Heart right ventricle (tissue), 16 donors: ENCODE results near the gene TLE7. TPM values are rescaled to one million over a fixed set of nuclear protein-coding genes. Genes with fewer than 3 reads are reported as not detected.

ENCODE experiments used
- ATAC-seq, 8 donors: fragments of 200-7000 bp; cut with Tn5 transposase; one replicate each; pipeline ENCODE4 v1.9.1; 2020; ENCODE audit warnings: mild to moderate bottlenecking in 8 of 8, moderate library complexity in 8 of 8, moderate number of reproducible peaks in 1 of 8
- DNase-seq, 2 donors: peaks; one replicate each; pipeline ENCODE4 v3.0.0-alpha.2; 2020
- H3K27ac ChIP-seq, 10 donors: fragments of 200-600 bp; sonication (generic) in 2 of 10; one replicate each; pipeline versions ENCODE4 v1.5.0 to v1.8.0; 2020 to 2022; ENCODE audit warnings: mild to moderate bottlenecking in 3 of 10
- H3K27me3 ChIP-seq, 7 donors: fragments of 200-600 bp; one replicate each; pipeline ENCODE4 v1.8.0; 2021 to 2022; ENCODE audit warnings: mild to moderate bottlenecking in 2 of 7
- H3K36me3 ChIP-seq, 9 donors: fragments of 200-600 bp; sonication (generic) in 1 of 9; one replicate each; pipeline versions ENCODE4 v1.5.0 to v1.8.0; 2020 to 2022; ENCODE audit warnings: mild to moderate bottlenecking in 2 of 9
- H3K4me1 ChIP-seq, 9 donors: fragments of 200-600 bp; sonication (generic) in 1 of 9; one replicate each; pipeline versions ENCODE4 v1.5.0 to v1.8.0; 2020 to 2022; ENCODE audit warnings: mild to moderate bottlenecking in 4 of 9
- H3K4me3 ChIP-seq, 10 donors: fragments of 200-600 bp; sonication (generic) in 2 of 10; one replicate each; pipeline versions ENCODE4 v1.5.0 to v1.8.0; 2020 to 2022; ENCODE audit warnings: mild to moderate bottlenecking in 7 of 10, moderate library complexity in 2 of 10
- H3K9me3 ChIP-seq, 11 donors: fragments of 200-600 bp in 10 of 11; sonication (generic) in 2 of 11; one replicate each; pipeline versions ENCODE4 v1.5.0 to v1.8.0; 2013 to 2022; ENCODE audit warnings: mild to moderate bottlenecking in 2 of 11, control low read depth in 1 of 11, moderate library complexity in 1 of 11
- WGBS, 2 donors: extraction: QIAGEN DNeasy Blood & Tissue Kit; methylation state at CpG; one replicate each; pipeline ENCODE4 v1.1.7; 2013; ENCODE audit warnings: inconsistent platforms in 1 of 2; 5-methylcytosine and 5-hydroxymethylcytosine counted together
- intact Hi-C, 10 donors: fragments of 100-400 bp; cut with DNase I; formaldehyde crosslinking; loops; one replicate each; pipeline versions ENCODE4 v1.11.1 to v1.14.2; 2022
- polyA plus RNA-seq, 2 donors: library from polyadenylated mRNA; stranded (reverse); fragments of 200-250 nt; gene quantifications; one replicate each; pipeline ENCODE4 v1.2.3, GENCODE V29; 2013
- total RNA-seq, 10 donors: library from RNA; stranded (reverse); fragmentation: NEBNext Ultra II Directional in 3 of 10; extraction: Animal tissue kit (Norgen Biotek cat#: 25700) in 3 of 10; gene quantifications; one replicate each; pipeline versions ENCODE4 v1.2.1 to v1.2.4, GENCODE V29; 2021 to 2023
- TF ChIP-seq, protein P1 (sequence below), 9 donors: fragments of 200-600 bp; sonication (generic) in 2 of 9; IDR thresholded peaks; one replicate each; pipeline versions ENCODE4 v1.5.0 to v1.8.0; 2021 to 2022; ENCODE audit warnings: antibody characterized with exemption in 9 of 9, mild to moderate bottlenecking in 5 of 9, moderate library complexity in 1 of 9
- donor health status: Arrhythmogenic right ventricular cardiomyopathy.
- donor health status: ischemic (EF 13 %, LVEDD 7.1; RV severe dilation, severe dysfunction).
- donor health status: healthy with polysubstance abuse.
- donor health status: DM: no; HTN: yes; CAD: no.
- donor health status: DM: no; HTN: no; CAD: no.
- donor health status: ischemic (EF 25% LVEDD 6.9; RV normal size, moderate dysfunction).
- donor health status: ischemic (EF 25% LVEDD 5.7; RV mildly dilated, moderate dysfunction).
- donor health status: healthy.
- donor health status: DM: yes; HTN: yes; CAD: no.
- donor health status: Ischemic cardiomyopathy.
- donor health status: ischemic (EF 35%, LVEDD 5.7; RV mildly dilated, moderate dysfunction).
- donor health status: nonischemic (EF 11% LVEDD 7.7; RV severe dilation, severe dysfunction).
- donor health status: DM: yes; HTN: yes; CAD: no.
- donor health status: PGD.
- donor health status: ischemic (EF 29% LVEDD 5.4; RV normal size, mild dysfunction).
- donor health status: nonischemic (EF 23%, LVEDD 6.1; RV moderate dilation, normal function).

The TLE7 gene
- total and polyA plus RNA-seq, 12 donors, result not detected

DNA sequence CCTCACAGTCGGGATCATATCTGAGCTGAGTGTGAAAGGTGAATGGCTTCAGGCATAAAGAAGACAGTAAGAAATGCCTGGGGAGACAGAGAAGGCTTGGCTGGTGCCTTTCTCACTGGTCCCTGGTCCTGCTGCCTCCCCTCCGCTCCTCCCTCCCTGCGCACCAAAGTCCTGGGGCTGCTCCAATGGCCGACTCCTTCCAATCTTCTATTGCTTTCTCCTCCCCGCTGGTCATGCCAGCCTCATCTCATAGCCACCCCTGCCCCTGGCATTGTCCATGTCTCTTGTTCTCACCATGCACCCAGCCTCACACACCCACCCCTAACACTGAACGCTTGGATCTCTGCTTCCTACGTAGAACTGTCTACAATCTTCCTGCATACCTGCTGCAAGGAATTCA is 18.0 kb downstream of the TLE7 start:
- Histone ChIP-seq H3K4me3 (no peak overlapping the region), H3K9me3 (peaks cover 0 to 18% (median 0%) of the 10 kb centered on the region in 11 donors), H3K36me3 (no peaks in the 10 kb centered on the region), H3K4me1 (no peaks in the 10 kb centered on the region), H3K27me3 (peaks cover 7 to 59% (median 40%) of the 10 kb centered on the region in 7 donors), H3K27ac (no peak overlapping the region)
- DNase-seq, result no peak
- 75 to 86% methylated on average over 7 of the region's 7 CpGs for WGBS, 2 donors
- intact Hi-C loops, result no loop called here
- no peak for ATAC-seq
- TF ChIP-seq, protein P1, sequence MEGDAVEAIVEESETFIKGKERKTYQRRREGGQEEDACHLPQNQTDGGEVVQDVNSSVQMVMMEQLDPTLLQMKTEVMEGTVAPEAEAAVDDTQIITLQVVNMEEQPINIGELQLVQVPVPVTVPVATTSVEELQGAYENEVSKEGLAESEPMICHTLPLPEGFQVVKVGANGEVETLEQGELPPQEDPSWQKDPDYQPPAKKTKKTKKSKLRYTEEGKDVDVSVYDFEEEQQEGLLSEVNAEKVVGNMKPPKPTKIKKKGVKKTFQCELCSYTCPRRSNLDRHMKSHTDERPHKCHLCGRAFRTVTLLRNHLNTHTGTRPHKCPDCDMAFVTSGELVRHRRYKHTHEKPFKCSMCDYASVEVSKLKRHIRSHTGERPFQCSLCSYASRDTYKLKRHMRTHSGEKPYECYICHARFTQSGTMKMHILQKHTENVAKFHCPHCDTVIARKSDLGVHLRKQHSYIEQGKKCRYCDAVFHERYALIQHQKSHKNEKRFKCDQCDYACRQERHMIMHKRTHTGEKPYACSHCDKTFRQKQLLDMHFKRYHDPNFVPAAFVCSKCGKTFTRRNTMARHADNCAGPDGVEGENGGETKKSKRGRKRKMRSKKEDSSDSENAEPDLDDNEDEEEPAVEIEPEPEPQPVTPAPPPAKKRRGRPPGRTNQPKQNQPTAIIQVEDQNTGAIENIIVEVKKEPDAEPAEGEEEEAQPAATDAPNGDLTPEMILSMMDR (IDR thresholded peaks at IDR 0.05), result no peak

DNA sequence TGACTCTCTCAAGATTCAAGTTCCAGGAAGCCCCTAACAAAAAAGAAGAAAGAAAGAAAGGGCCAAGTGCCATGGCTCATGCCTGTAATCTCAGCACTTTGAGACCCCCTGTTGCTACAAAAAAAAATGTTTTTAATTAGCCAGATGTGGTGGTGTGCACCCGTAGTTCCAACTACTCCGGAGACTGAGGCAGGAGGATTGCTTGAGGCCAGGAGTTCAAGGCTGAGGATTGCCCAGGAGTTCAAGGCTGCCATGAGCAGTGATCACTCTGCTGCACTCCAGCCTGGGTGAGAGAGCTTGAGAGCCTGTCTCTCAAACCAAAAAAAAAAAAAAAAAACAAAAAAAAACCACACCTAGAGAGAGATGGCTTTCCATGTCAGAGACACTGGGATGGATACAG is 18.8 kb downstream of the TLE7 start:
- H3K4me3 ChIP-seq, result no peak overlapping the region
- ATAC-seq (no peak), DNase-seq (no peak)
- H3K9me3 ChIP-seq, result peaks cover 0 to 10% (median 0%) of the 10 kb centered on the region in 11 donors
- peaks cover 7 to 58% (median 40%) of the 10 kb centered on the region in 7 donors for H3K27me3 ChIP-seq
- H3K27ac ChIP-seq, result no peak overlapping the region
- TF ChIP-seq, protein P1 (IDR thresholded peaks at IDR 0.05), result no peak
- intact Hi-C loops, result no loop called here
- whole genome bisulfite sequencing, 2 donors, result 65 to 72% methylated on average over 2 of the region's 2 CpGs
- no peaks in the 10 kb centered on the region for H3K4me1 ChIP-seq
- H3K36me3 ChIP-seq, result no peaks in the 10 kb centered on the region

DNA sequence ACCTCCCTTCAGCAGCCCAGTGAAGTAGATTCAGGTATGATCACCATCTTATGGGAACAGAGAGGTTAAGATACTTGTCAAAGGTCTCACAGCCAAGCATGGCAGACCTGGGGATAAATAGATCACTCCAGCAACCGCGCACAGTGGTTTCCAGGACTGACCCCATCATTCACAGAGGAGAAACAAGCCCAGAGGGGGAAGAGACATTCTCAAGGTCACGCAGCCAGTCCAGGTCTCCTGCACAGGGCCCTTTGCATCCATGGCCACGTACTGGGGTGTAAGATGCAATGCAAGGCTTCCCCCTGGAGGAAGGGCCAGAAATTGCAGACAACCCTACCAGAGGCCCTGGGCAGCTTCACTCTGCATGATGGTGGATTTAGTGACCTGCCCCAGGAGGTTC is 19.9 kb downstream of the TLE7 start:
- Histone ChIP-seq H3K27me3 (peaks cover 7 to 52% (median 40%) of the 10 kb centered on the region in 7 donors), H3K36me3 (no peaks in the 10 kb centered on the region), H3K9me3 (peaks cover 0 to 8% (median 0%) of the 10 kb centered on the region in 11 donors), H3K27ac (no peak overlapping the region), H3K4me3 (no peak overlapping the region), H3K4me1 (no peaks in the 10 kb centered on the region)
- WGBS, 2 donors, result 50 to 67% methylated on average over 4 of the region's 4 CpGs
- no peak for ATAC-seq
- TF ChIP-seq, protein P1 (IDR thresholded peaks at IDR 0.05), result peak in 4 of 9 donors; percentile 12 to 37 (median 16)
- intact Hi-C loops, result no loop called here
- DNase-seq, result no peak

DNA sequence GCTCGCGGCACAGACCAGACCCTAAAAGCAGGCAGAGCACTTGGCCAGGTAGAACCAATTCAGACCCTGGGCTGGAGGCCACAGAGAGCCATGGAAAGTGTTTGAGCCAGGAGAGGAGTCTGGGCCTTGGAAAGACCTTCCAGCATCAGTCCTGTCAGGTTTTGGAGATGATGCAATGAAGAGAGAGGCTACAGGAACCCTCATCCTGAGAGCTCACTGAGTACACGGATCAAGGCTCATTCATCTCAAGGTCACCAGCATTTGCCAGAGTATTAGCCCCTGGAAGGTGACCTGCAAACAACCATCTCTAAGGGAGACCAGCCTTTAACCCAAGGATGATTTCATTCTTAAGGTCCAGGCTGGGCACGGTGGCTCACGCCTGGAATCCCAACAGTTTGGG is 27.8 kb downstream of the TLE7 start:
- DNase-seq (no peak), ATAC-seq (no peak)
- Histone ChIP-seq H3K27me3 (peaks cover 0 to 68% (median 43%) of the 10 kb centered on the region in 7 donors), H3K27ac (no peak overlapping the region), H3K36me3 (no peaks in the 10 kb centered on the region), H3K4me1 (peaks cover 0 to 7% (median 0%) of the 10 kb centered on the region in 9 donors), H3K4me3 (no peak overlapping the region), H3K9me3 (no peaks in the 10 kb centered on the region)
- TF ChIP-seq, protein P1 (IDR thresholded peaks at IDR 0.05), result no peak
- intact Hi-C loops, result loop anchor here in 9 of 10 donors (2.0 to 5.0 kb wide), 4 partner anchors 83 to 198 kb away; no protein-coding TSS in a partner anchor
- WGBS, 2 donors, result 90 to 93% methylated on average over 5 of the region's 5 CpGs
